GM06990 (cell line): Measurements from ENCODE around the gene HSH2D.
"Not testable (repeated sequence)": the region's sequence is repeated elsewhere in the genome, so short reads cannot be mapped to it uniquely, and the experiment has no call there.

Experiments used
- DNase-seq: peaks from one replicate; pipeline ENCODE4 v3.0.0-alpha.2; 2011; ENCODE audit not compliant: insufficient read length; ENCODE audit errors: extremely low read depth
- H3K27me3 ChIP-seq: replicated peaks from 2 replicates; pipeline ENCODE4 v1.6.0; 2011; ENCODE audit warnings: low read length; ENCODE audit not compliant: control insufficient read depth, insufficient read depth
- H3K36me3 ChIP-seq: 2 replicates; pipeline ENCODE4 v1.5.1; 2011; ENCODE audit warnings: low read length; ENCODE audit not compliant: control insufficient read depth, insufficient read depth
- H3K4me3 ChIP-seq: replicated peaks from 2 replicates; pipeline ENCODE4 v1.5.1; 2011; ENCODE audit warnings: low read depth, mild to moderate bottlenecking, control low read depth, low read length
- CTCF ChIP-seq: IDR thresholded peaks from 2 replicates; pipeline ENCODE4 v1.5.1; 2011; ENCODE audit warnings: low read length, control low read depth, mild to moderate bottlenecking, inconsistent platforms; ENCODE audit not compliant: insufficient read depth, poor library complexity, severe bottlenecking

The HSH2D gene

DNA sequence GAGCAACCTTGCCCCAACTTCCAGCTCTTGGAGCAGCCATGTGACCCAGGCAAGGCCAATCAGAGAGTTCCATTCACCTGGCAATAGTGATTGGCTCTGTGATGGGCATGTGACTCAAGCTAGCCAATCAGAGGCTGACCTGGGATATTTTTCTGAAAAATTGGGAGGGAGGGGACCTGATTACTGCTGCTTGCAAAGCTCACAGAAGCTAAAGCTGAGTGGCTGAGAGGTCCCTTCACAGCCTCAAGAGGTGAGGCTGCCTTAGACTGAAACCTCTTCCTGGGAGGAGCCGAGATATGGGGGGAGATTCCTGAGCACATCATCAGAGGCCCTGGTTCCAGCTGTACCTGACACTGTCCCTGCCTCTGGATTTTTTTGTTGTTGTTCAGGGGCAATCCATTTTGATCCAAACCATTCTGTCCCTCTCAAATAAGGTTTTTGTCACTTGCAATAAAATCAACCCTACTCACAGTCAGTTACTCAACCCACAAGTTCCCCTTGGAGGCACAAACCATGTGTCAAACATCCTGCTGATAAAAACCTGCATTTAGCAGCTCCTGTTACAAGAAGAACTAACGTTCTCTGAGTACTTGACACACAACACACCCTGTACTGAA is 25.1 kb downstream of the HSH2D start:
- DNase-seq: no peak
- H3K27me3 ChIP-seq: no peaks in the 10 kb centered on the region
- no peaks in the 10 kb centered on the region for H3K36me3 ChIP-seq
- H3K4me3 ChIP-seq: no peak overlapping the region
- TF ChIP-seq CTCF: no peak

- Histone ChIP-seq H3K36me3 (no peaks in the 10 kb centered on the region), H3K4me3 (no peak overlapping the region), H3K27me3 (no peaks in the 10 kb centered on the region)
- DNase-seq: no peak
- no peak for TF ChIP-seq CTCF
Measured at GRCh38 chr19:16170134-16170533, 26.6 kb downstream of the HSH2D start.

GRCh38 chr19:16175954-16176353 is 32.5 kb downstream of the HSH2D start:
- Histone ChIP-seq H3K27me3 (no peaks in the 10 kb centered on the region), H3K36me3 (no peaks in the 10 kb centered on the region), H3K4me3 (no peak overlapping the region)
- DNase-seq: peak; percentile 42
- no peak for TF ChIP-seq CTCF

DNA sequence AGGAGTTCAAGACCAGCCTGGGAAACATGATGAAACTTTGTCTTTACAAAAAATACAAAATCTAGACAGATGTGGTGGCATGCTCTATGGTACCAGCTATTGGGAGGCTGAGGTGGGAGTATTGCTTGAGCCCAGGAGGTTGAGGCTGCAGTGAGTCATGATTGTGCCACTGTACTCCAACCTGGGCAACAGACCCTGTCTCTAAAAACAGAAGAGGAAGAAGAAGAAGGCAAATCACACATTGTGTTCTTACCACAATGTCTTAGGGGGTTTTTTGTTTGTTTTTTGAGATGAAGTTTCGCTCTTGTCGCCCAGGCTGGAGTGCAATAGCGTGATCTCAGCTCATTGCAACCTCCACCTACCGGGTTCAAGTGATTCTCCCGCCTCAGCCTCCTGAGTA is 35.4 kb downstream of the HSH2D start:
- not testable (repeated sequence) for H3K4me3 ChIP-seq, H3K27me3 ChIP-seq, DNase-seq, H3K36me3 ChIP-seq

DNA sequence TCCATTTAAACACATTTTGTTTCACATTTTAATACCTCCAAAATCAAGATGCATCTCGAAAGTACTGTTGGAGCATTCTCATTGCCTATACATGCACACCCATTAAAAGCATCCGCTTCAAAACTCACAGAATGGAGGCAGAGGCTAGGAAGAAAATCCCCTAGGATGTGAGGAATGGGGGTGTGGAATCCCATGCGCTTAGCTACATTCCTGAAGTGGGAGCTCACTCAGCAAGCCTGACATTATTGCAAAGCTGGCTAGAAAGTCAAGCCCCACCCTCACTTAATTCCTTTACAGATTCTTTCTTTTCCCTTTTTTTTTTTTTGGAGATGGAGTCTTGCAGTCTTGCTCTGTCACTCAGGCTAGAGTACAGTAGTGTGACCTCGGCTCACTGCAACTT is 37.1 kb downstream of the HSH2D start:
- TF ChIP-seq CTCF: no peak
- DNase-seq: no peak
- no peaks in the 10 kb centered on the region for H3K36me3 ChIP-seq

GRCh38 chr19:16184665-16185122 is 41.2 kb downstream of the HSH2D start:
- no peak for DNase-seq
- TF ChIP-seq CTCF: no peak
- no peaks in the 10 kb centered on the region for H3K27me3 ChIP-seq

More for the DNA sequence above, 37.1 kb downstream of the HSH2D start:
- Histone ChIP-seq H3K4me3 (no peak overlapping the region), H3K27me3 (no peaks in the 10 kb centered on the region)

More at GRCh38 chr19:16184665-16185122, 41.2 kb downstream of the HSH2D start:
- Histone ChIP-seq H3K36me3 (peaks cover 12% of the 10 kb centered on the region), H3K4me3 (peak overlapping the region; percentile 52)
